C1 segment of cervical spinal cord (tissue), 14 donors: Measurements from ENCODE around the gene GRAMD1B.
"Not testable (repeated sequence)": the region's sequence is repeated elsewhere in the genome, so short reads cannot be mapped to it uniquely, and the experiment has no call there.

Source experiments
- DNase-seq, 14 donors: peaks; one replicate each; lab custom pipeline; 2025; lab: John Stamatoyannopoulos, UW

GRAMD1B gene

GRCh38 chr11:123630126-123630608, 200.1 kb downstream of the GRAMD1B start:
- DNase-seq, result peak in 1 of 14 donors; percentile 4

- no peak for DNase-seq
Measured at GRCh38 chr11:123640029-123640428, 210.0 kb downstream of the GRAMD1B start.

- DNase-seq, result peak in 5 of 14 donors; percentile 8 to 24 (median 12)
Measured at GRCh38 chr11:123640677-123641494, 210.8 kb downstream of the GRAMD1B start.

GRCh38 chr11:123641495-123641840, 211.4 kb downstream of the GRAMD1B start:
- no peak for DNase-seq

- no peak for DNase-seq
Measured at GRCh38 chr11:123642435-123642834, 212.4 kb downstream of the GRAMD1B start.

- peak in 2 of 14 donors; percentile 3 to 27 for DNase-seq
Measured at GRCh38 chr11:123645286-123645975, 215.4 kb downstream of the GRAMD1B start.

GRCh38 chr11:123650901-123651300, 220.8 kb downstream of the GRAMD1B start:
- DNase-seq, result no peak

- DNase-seq, result no peak
Measured at GRCh38 chr11:123652599-123652998, 222.5 kb downstream of the GRAMD1B start.

GRCh38 chr11:123653483-123653826, 223.4 kb downstream of the GRAMD1B start:
- DNase-seq, result peak in 1 of 14 donors; percentile 22

- peak in 3 of 14 donors; percentile 32 to 58 (median 36) for DNase-seq
Measured at GRCh38 chr11:123653827-123654565, 223.9 kb downstream of the GRAMD1B start.

GRCh38 chr11:123654566-123655081, 224.6 kb downstream of the GRAMD1B start, which contains the start of gene SCN3B:
SCN3B (minus strand) TSS chr11:123654624; CDS start chr11:123653801, 823 bp downstream.
- DNase-seq, result peak in 9 of 14 donors; percentile 18 to 82 (median 32)

- DNase-seq, result no peak
Measured at GRCh38 chr11:123659311-123659710, 229.2 kb downstream of the GRAMD1B start.

GRCh38 chr11:123659965-123660364, 229.9 kb downstream of the GRAMD1B start:
- not testable (repeated sequence) for DNase-seq

- DNase-seq, result no peak
Measured at GRCh38 chr11:123665306-123665705, 235.2 kb downstream of the GRAMD1B start.

GRCh38 chr11:123670081-123670480, 240.0 kb downstream of the GRAMD1B start:
- DNase-seq, result no peak

GRCh38 chr11:123671534-123671933, 241.5 kb downstream of the GRAMD1B start:
- DNase-seq, result no peak

GRCh38 chr11:123672568-123672967, 242.5 kb downstream of the GRAMD1B start:
- DNase-seq, result no peak

- no peak for DNase-seq
Measured at GRCh38 chr11:123674297-123674696, 244.2 kb downstream of the GRAMD1B start.
